NCI-H2029 (cell line): ENCODE measurements around the gene FIGNL2.
"Not testable (repeated sequence)": the region's sequence is repeated elsewhere in the genome, so short reads cannot be mapped to it uniquely, and the experiment has no call there.

Source experiments
- DNase-seq: peaks from one replicate; lab custom pipeline; 2025; lab: John Stamatoyannopoulos, UW

Gene FIGNL2, protein sequence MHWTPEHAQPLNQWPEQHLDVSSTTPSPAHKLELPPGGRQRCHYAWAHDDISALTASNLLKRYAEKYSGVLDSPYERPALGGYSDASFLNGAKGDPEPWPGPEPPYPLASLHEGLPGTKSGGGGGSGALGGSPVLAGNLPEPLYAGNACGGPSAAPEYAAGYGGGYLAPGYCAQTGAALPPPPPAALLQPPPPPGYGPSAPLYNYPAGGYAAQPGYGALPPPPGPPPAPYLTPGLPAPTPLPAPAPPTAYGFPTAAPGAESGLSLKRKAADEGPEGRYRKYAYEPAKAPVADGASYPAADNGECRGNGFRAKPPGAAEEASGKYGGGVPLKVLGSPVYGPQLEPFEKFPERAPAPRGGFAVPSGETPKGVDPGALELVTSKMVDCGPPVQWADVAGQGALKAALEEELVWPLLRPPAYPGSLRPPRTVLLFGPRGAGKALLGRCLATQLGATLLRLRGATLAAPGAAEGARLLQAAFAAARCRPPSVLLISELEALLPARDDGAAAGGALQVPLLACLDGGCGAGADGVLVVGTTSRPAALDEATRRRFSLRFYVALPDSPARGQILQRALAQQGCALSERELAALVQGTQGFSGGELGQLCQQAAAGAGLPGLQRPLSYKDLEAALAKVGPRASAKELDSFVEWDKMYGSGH

DNA sequence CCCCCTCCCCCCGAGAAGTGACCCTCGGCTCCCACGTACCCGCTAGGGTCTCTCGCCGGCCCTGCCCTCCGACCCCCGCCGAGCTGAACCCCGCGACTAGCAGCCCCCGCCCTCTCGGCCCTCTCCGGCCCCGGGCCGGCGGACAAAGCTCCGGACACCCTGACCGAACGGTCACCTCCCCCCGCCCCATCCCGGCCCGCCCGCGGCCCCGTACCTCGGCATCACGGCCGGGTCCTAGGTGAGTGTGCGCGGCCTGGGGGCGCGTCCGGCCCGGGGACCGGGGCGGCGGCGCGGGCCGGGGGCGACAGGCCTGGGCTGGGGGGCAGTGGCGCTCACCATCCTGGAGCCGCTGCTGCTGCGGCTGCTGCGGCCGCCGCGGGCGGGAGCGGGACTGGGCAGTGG is at the start of gene FIGNL2:
Gene FIGNL2 (minus strand): TSS at position 393 of the 402 bp plus-strand sequence. CDS start 26,305 bp downstream, outside the sequence.
- no peak for DNase-seq

- DNase-seq: no peak
Measured at GRCh38 chr12:51897181-51897580, 48.7 kb upstream of the FIGNL2 start.

DNA sequence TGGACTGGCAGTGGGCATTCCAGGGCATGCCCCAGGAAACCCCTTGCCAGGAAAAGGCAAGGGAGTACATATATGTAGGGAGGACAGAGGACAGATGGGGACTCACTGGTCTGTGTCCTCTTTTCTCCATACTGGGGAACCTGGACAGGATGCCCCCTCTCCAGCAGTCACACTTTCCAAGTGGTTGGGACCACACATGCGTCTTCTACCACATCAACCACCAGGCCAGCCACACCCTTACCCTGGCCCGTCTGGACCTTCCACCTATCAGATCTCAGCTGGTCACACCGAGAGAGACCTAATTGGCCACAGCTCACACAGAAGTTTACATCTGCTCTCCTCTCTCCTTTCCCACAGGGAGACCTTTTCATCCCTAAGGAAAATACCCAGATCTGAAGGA is 47.7 kb upstream of the FIGNL2 start:
- no peak for DNase-seq

GRCh38 chr12:51895378-51896135 is 47.0 kb upstream of the FIGNL2 start:
- DNase-seq: no peak

DNA sequence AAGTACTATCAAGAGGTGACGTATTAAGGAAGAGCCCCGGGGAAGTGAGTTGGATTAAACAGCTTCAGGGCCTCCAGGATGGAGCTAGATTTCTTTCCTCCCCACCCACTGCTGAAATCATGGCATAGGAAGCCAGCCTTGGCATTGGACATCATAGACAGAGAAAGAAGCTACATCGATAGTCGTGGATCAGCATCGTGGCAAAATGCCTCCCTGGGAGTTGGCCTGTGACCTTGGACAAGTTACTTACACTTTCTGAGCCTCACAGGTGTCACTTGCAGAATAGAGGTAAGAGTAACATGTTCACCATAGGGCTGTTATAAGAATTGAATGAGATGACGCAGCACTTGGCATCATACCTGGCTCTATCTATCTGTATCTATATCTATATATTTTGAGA is 45.3 kb upstream of the FIGNL2 start:
- DNase-seq: no peak

DNA sequence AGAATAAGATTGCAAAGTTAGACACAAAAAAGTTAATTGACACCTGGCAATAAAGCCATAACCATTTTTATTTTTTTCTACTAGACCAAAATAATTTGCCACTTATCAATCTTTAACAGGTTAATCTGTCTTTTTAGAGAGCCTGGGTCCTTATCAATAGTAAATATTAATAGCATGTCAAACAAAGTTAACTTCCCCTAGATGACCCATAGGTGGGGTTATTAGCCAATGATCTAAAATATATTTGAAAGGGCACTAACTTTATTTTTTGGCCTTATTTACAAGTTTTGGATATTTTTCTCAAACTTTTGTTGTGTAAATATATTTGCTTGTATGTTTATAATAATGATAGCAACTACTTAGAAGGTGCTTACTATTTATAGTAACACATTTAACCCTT is 43.3 kb upstream of the FIGNL2 start:
- no peak for DNase-seq

DNA sequence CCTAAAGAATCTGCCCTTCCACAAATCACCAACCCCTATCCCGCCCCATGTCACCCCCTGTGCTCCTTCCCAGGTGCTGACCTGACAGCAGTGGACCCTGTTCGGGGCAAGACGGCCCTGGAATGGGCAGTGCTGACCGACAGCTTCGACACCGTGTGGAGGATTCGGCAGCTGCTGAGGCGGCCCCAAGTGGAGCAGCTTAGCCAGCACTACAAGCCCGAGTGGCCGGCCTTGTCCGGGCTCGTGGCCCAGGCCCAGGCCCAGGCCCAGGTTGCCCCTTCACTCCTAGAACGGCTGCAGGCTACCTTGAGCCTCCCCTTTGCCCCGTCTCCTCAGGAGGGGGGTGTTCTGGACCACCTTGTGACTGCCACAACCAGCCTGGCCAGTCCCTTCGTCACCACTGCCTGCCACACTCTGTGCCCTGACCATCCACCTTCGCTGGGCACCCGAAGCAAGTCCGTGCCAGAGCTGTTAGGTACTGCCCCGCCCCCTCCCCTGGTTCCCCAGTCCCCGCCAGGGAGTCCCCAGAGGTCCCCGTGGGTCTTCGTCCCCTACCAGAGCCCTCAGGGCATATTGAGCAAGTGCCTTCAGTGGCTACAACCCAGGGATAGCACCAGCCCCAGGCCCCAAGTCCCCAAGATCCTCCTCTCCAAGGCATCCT is 42.1 kb upstream of the FIGNL2 start:
- no peak for DNase-seq

- DNase-seq: no peak
Measured at GRCh38 chr12:51890133-51890464, 41.6 kb upstream of the FIGNL2 start.

DNA sequence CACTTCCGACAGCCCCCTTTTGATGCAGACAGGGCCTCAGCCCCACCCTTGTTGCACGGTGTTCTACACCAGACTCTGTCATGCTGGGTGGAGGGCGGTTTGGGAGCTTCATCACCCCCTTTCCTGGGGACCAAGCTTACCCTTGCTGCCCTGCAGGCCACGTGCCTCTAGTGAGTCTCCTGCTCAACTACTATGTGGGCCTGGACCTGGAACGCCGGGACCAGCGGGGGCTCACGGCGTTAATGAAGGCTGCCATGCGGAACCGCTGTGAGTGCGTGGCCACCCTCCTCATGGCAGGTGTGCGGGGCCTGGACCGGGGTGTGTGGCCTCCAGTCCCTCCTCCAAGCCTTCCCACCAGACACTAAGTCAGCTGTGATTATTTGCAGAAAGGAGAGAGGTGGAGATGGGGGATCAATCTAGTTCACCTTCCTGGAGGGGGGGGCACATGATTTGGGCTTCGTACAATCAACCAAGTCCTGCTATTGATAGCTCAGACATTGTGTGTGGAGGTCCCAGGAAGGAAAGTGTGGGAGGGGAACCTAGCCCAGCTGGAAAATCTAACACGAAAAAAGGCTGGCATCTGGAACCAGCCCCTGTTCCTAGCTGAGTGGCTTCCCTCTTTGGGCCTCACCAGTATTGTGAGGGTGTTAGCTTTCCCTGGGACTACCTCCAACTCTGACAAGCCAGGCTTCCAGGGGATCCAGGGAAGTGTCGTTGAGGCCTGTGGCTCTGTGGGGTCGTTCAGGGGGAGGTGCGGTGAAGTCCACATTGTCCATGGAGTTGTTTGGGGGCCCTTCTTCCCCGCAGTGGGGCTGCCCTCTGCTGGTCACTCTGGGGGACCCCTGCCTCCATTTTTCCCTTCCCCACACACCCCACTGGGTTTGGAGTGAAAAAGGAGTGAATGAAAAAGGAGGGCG is 41.0 kb upstream of the FIGNL2 start:
- DNase-seq: no peak

GRCh38 chr12:51888316-51889215 is 40.0 kb upstream of the FIGNL2 start:
- DNase-seq: no peak

- DNase-seq: peak; percentile 14
Measured at GRCh38 chr12:51887476-51888315, 39.2 kb upstream of the FIGNL2 start, which contains the start of gene ANKRD33. Gene ANKRD33 (plus strand): TSS chr12:51888103. CDS start chr12:51888187, 84 bp downstream.

DNA sequence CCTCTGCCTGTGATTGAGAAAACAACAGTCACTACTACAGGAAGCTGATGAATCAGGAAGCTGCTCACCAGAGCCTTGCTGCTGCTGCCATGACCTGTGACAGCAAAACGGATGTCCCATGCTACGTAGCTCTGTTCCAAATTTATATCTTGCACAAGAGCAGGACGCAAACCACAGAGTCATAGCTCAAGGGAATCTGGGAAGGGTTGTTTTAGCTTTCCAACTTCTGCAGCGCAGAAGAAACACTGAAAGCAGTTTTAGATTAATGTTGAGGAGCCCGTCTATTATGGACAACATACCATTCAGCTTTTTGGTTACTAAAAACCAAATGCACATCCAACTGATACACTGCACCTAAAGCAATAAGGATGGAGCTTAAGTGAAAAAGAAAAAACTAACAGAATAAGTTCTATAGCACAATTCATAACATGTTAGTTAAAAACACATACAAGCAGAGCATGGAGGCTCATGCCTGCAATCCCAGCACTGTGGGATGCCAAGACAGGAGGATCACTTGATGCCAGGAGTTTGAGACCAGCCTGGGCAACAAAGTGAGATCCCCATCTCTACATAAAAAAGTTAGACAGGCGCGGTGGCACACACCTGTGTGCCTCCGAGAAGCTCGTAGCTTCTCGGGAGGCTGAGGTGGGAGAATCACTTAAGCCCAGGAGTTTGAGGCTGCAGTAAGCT is 37.6 kb upstream of the FIGNL2 start:
- DNase-seq: no peak

GRCh38 chr12:51885294-51886020 is 36.9 kb upstream of the FIGNL2 start:
- not testable (repeated sequence) for DNase-seq

DNA sequence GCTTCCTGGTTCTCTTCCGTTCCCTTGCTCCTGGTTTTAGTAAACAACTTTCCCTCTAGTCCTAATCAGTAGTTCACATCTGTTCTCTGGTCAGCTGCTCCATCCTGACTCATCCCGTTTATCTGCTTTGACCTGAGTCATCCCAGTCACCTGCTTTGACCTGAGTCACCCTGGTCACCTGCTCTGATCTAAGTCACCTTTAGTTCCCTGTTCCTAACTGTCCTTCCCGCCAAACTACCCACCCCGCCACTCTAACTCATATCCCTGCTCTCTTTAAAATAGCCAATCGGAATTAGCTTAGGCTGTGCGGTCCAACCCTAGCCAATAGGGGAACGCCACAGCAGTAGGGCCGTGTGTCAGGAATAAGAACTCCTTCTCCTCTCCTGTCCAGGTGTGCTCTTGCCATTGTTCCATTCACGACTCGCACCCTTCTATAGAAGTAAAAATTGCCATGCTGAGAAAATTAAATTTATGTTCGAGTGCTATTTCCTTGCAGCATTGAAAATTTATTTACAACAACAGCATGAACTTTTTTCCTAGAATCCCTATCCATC is 36.2 kb upstream of the FIGNL2 start:
- no peak for DNase-seq

DNA sequence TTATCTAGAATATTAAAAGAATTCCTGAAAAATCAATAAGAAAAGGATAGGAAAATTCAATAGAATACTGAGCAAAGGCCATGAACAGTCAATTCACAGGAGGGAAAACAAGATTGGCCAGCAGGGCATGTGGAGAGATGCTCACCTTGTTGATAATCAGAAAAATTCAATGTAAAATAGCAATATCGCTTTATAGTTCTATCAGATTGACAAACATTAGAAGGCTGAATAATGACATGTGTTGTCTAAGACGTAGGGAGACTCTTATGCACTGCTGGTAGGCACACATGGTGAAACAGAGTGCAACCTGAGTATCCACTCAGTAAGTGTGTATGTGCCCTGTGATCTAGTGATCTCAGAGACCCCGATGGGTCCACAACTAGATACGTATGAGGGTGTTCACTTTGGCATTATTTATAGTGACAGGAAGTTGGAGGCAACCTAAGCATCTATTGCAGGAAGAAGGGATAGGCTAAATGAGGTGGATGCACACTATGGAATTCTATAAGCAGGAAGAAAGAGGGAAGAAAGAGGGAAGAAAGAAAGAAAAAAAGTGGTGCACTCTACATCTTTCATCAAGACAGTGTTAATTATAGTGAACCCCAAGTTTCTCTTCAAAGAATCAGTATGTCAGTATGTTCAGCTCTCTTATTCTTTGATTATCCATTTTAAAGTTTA is 35.6 kb upstream of the FIGNL2 start:
- DNase-seq: no peak

DNA sequence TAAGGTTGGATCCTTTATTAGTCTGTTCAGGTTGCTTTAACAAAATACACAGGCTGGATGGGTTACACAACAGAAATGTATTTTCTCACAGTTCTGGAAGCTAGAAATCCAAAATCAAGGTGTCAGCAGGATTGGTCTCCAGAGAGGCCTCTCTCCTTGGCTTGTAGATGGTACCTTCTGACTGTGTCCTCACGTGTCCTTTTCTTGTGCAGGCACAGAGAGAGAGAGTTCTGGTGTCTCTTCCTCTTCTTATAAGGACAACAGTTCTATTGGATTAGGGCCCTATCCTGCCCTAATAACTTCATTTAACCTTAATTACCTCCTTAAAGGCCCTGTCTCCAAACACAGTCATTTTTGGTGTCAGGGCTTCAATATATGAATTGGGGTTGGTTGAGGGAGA is 34.8 kb upstream of the FIGNL2 start:
- DNase-seq: no peak

DNA sequence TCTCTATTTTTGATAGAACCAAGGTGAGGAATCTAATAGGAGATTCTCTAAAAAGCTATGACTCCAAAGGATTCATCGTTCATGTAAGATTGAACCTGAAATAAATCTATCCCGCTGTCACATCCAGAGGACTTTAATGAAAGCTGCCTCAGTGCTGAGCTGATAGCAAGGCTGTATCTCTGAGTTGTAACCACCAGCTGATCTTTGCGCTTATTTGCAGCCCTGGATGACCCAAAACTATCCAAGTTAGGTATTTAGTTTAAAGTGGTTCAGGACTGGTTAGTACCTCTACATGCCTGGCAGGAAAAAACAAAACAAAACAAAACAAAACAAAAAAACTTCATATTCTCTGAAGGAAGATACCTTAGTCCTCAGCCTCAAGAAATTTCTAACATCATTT is 30.6 kb upstream of the FIGNL2 start:
- no peak for DNase-seq
